Skeletal muscle tissue (tissue), 4 donors: ENCODE results near the gene C1orf216. TPM values are rescaled to one million over a fixed set of nuclear protein-coding genes. Genes with fewer than 3 reads are reported as not detected.

Source experiments
- H3K27ac ChIP-seq: one replicate; pipeline ENCODE4 v1.7.0; 2013; ENCODE audit warnings: mild to moderate bottlenecking, low read depth, low read length, inconsistent platforms
- H3K27me3 ChIP-seq, 3 donors: one replicate each; pipeline ENCODE4 v1.7.0; 2013; ENCODE audit warnings: low read length in 3 of 3; ENCODE audit not compliant: control insufficient read depth in 3 of 3, insufficient read depth in 3 of 3
- H3K36me3 ChIP-seq, 3 donors: one replicate each; pipeline ENCODE4 v1.7.0; 2013; ENCODE audit warnings: low read length in 3 of 3; ENCODE audit not compliant: control insufficient read depth in 3 of 3, insufficient read depth in 3 of 3
- H3K4me1 ChIP-seq, 3 donors: one replicate each; pipeline ENCODE4 v1.7.0; 2013; ENCODE audit warnings: low read length in 3 of 3, mild to moderate bottlenecking in 3 of 3; ENCODE audit not compliant: control insufficient read depth in 3 of 3, insufficient read depth in 3 of 3
- H3K4me3 ChIP-seq, 3 donors: one replicate each; pipeline ENCODE4 v1.7.0; 2013; ENCODE audit warnings: low read length in 3 of 3
- H3K9ac ChIP-seq, 3 donors: one replicate each; pipeline ENCODE4 v1.7.0; 2013; ENCODE audit warnings: low read length in 3 of 3, mild to moderate bottlenecking in 3 of 3, moderate library complexity in 2 of 3, low read depth in 1 of 3
- H3K9me3 ChIP-seq, 3 donors: one replicate each; pipeline ENCODE4 v1.7.0; 2013; ENCODE audit warnings: low read length in 3 of 3; ENCODE audit not compliant: control insufficient read depth in 3 of 3
- total RNA-seq: library from RNA; depleted of rRNA; stranded (reverse); fragments of >200 nt; gene quantifications from one replicate; pipeline ENCODE4 v1.2.3, GENCODE V29; 2014
- donor health status: Osteomylitis.

The C1orf216 gene, protein sequence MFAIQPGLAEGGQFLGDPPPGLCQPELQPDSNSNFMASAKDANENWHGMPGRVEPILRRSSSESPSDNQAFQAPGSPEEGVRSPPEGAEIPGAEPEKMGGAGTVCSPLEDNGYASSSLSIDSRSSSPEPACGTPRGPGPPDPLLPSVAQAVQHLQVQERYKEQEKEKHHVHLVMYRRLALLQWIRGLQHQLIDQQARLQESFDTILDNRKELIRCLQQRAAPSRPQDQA
- 10.4 TPM for total RNA-seq

- Histone ChIP-seq H3K9me3 (no peaks in the 10 kb centered on the region), H3K9ac (peak within 1 kb of the TSS; percentile 83 to 90 (median 87)), H3K4me3 (peak within 1 kb of the TSS; percentile 77 to 96 (median 92)), H3K27ac (peak within 1 kb of the TSS; percentile 76), H3K27me3 (no peaks in the 10 kb centered on the region), H3K36me3 (peaks cover 4 to 16% (median 9%) of the 10 kb centered on the region in 3 donors), H3K4me1 (peaks cover 24 to 43% (median 34%) of the 10 kb centered on the region in 3 donors)
Observed at GRCh38 chr1:35718492-35719336, at the start of gene C1orf216. C1orf216 (minus strand) TSS chr1:35718884; CDS start chr1:35716321, 2,563 bp downstream.

DNA sequence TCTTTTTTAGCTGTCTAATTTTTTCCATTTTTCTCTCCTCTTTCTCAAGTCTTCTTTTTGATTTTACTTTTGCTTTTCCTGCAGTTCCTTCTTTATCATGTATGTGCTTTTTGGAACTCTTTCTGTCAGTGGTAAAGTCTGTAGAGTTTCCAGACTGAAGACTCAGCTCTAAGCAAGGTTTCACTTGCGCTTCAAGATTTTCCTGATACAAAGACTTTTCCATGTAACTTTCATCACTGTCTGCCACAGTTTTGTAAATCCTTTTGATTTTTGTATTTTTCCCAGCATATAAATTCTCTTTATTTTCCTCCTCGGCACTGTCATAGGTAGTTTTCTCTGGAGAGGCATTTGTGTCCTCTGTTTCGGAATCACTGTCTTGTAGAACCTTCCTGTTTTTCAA is 45.6 kb upstream of the C1orf216 start:
- no peak overlapping the region for H3K4me3 ChIP-seq
- no peak overlapping the region for H3K9ac ChIP-seq
- peaks cover 0 to 5% (median 0%) of the 10 kb centered on the region in 3 donors for H3K27me3 ChIP-seq
- H3K9me3 ChIP-seq: no peaks in the 10 kb centered on the region
- no peaks in the 10 kb centered on the region for H3K36me3 ChIP-seq
- no peak overlapping the region for H3K27ac ChIP-seq
- peaks cover 0 to 7% (median 6%) of the 10 kb centered on the region in 3 donors for H3K4me1 ChIP-seq

DNA sequence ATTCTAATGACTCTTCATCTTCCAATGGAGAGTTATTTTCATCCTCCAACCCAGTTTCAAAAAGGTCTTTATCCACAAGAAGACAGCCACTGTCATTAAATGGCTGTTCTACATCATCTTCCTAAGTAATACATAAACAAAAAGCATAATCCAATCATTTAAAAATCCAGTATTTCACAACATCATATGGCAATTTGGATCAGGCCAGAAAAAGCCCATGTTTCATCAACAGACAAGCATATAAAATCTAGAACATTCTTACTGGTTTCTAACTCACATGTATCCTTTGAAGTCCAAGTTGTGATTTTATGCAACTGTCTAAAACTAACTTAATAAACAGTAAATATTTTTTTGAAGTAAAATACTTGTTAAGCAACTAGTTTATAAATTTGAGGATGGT is 44.5 kb upstream of the C1orf216 start:
- H3K4me1 ChIP-seq: no peaks in the 10 kb centered on the region
- no peak overlapping the region for H3K27ac ChIP-seq
- no peak overlapping the region for H3K4me3 ChIP-seq

GRCh38 chr1:35762141-35762540 is 43.5 kb upstream of the C1orf216 start:
- no peak overlapping the region for H3K9ac ChIP-seq
- no peak overlapping the region for H3K4me3 ChIP-seq
- H3K27ac ChIP-seq: no peak overlapping the region
- H3K9me3 ChIP-seq: no peaks in the 10 kb centered on the region
- H3K36me3 ChIP-seq: no peaks in the 10 kb centered on the region
- H3K4me1 ChIP-seq: no peaks in the 10 kb centered on the region
- peaks cover 0 to 3% (median 0%) of the 10 kb centered on the region in 3 donors for H3K27me3 ChIP-seq

More for the DNA sequence above, 44.5 kb upstream of the C1orf216 start:
- Histone ChIP-seq H3K36me3 (no peaks in the 10 kb centered on the region), H3K9me3 (no peaks in the 10 kb centered on the region), H3K9ac (no peak overlapping the region), H3K27me3 (peaks cover 0 to 3% (median 0%) of the 10 kb centered on the region in 3 donors)

DNA sequence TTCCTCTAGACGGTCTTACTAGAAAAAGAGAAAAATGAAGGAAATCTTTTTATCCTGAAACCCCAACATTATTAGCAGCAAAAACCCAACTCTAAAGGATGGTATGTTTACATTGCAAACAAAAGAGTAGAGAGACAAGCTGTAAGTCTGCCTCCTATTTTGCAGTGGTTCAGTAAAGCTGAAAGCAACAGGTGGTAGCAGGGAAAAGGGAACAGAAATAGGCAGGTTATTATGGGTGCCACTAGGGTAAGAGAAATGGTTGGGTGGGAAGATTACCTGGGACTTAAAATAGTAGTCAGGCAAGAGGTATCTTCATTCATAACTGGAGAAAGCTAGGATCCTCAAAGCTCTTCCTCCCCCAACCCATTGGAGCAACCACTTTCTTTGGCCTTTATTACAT is 37.4 kb upstream of the C1orf216 start:
- Histone ChIP-seq H3K27ac (no peak overlapping the region), H3K9me3 (no peaks in the 10 kb centered on the region), H3K36me3 (no peaks in the 10 kb centered on the region), H3K9ac (no peak overlapping the region), H3K4me1 (no peaks in the 10 kb centered on the region), H3K27me3 (no peaks in the 10 kb centered on the region), H3K4me3 (no peak overlapping the region)

DNA sequence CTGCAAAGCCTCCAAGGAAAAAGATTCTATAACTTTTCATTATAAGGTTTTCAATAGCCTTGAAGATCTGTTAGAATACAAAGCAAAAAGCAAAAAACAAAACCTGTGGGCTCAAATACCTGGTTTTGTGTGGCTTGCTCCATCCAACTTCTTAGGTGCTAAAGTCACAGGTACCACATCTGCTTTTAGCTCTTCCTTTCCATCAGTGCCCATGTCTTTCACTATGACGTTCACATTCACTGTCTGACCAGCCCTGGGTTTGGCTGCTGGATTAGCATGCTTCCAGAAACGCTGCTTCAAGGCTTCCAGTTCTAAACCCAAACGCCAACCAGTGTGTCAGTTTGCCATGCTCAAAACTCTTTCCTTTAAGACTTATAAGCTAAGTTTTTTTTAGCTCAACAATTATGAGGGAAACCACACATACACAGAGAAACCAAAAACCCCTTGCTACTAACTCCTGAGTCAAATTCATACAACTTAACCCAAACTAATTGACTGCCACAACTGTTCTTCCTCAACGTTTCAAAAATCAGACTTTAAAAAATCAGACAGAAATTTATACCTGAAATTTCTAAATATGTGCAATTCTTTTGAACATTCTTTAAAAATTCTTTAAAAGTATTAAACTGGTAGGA is 35.1 kb upstream of the C1orf216 start:
- H3K9me3 ChIP-seq: no peaks in the 10 kb centered on the region
- H3K4me3 ChIP-seq: no peak overlapping the region
- H3K9ac ChIP-seq: no peak overlapping the region
- H3K4me1 ChIP-seq: no peaks in the 10 kb centered on the region
- H3K27ac ChIP-seq: no peak overlapping the region
- no peaks in the 10 kb centered on the region for H3K27me3 ChIP-seq
- H3K36me3 ChIP-seq: no peaks in the 10 kb centered on the region

GRCh38 chr1:35748326-35748725 is 29.6 kb upstream of the C1orf216 start:
- no peaks in the 10 kb centered on the region for H3K4me1 ChIP-seq
- H3K27me3 ChIP-seq: no peaks in the 10 kb centered on the region

GRCh38 chr1:35745124-35745730 is 26.5 kb upstream of the C1orf216 start:
- Histone ChIP-seq H3K9ac (no peak overlapping the region), H3K4me3 (no peak overlapping the region), H3K36me3 (no peaks in the 10 kb centered on the region)

More at GRCh38 chr1:35748326-35748725, 29.6 kb upstream of the C1orf216 start:
- H3K27ac ChIP-seq: no peak overlapping the region
- no peak overlapping the region for H3K9ac ChIP-seq
- no peak overlapping the region for H3K4me3 ChIP-seq
- H3K36me3 ChIP-seq: no peaks in the 10 kb centered on the region
- H3K9me3 ChIP-seq: no peaks in the 10 kb centered on the region

GRCh38 chr1:35737120-35737519 is 18.4 kb upstream of the C1orf216 start:
- no peaks in the 10 kb centered on the region for H3K4me1 ChIP-seq
- peaks cover 0 to 2% (median 0%) of the 10 kb centered on the region in 3 donors for H3K27me3 ChIP-seq
- H3K27ac ChIP-seq: no peak overlapping the region
- no peaks in the 10 kb centered on the region for H3K36me3 ChIP-seq
- H3K9ac ChIP-seq: no peak overlapping the region
- no peak overlapping the region for H3K4me3 ChIP-seq
- H3K9me3 ChIP-seq: no peaks in the 10 kb centered on the region

More at GRCh38 chr1:35745124-35745730, 26.5 kb upstream of the C1orf216 start:
- H3K4me1 ChIP-seq: no peaks in the 10 kb centered on the region
- H3K9me3 ChIP-seq: no peaks in the 10 kb centered on the region
- H3K27me3 ChIP-seq: no peaks in the 10 kb centered on the region
- H3K27ac ChIP-seq: no peak overlapping the region
